SK-N-SH (cell line): ENCODE data around the gene CKS1B. TPM values are rescaled to one million over a fixed set of nuclear protein-coding genes. Genes with fewer than 3 reads are reported as not detected.

Experiments used
- CTCF ChIA-PET: fragments of 300-600, 350-600 bp; formaldehyde crosslinking; extraction: SDS; loops from one replicate; lab custom pipeline; 2021; lab: Yijun Ruan, JAX
- POLR2A ChIA-PET: fragments of 350-600 bp; sonication (Branson Sonifier 250); formaldehyde crosslinking; extraction: SDS; loops from one replicate; lab custom pipeline; 2020; ENCODE audit warnings: antibody characterized with exemption, inconsistent platforms; lab: Yijun Ruan, JAX
- DNase-seq: peaks from one replicate; pipeline ENCODE4 v3.0.0; 2012
- H2AFZ ChIP-seq: fragments of 200-600 bp; sonication (generic); 2 replicates; pipeline ENCODE4 v1.8.1; 2016; ENCODE audit warnings: antibody characterized with exemption, mild to moderate bottlenecking, low read depth
- H3F3A ChIP-seq: fragments of 200-600 bp; sonication (generic); replicated peaks from 2 replicates; pipeline ENCODE3; 2016; ENCODE audit warnings: antibody characterized with exemption, mild to moderate bottlenecking; ENCODE audit not compliant: insufficient read depth
- H3K27ac ChIP-seq, 2 experiments: fragments of 200-500 bp in 1 of 2; fragments of 200-600 bp in 1 of 2; sonication (Bioruptor generic) in 1 of 2; sonication (generic), shearing (Covaris generic) in 1 of 2; 2 replicates each; pipeline versions ENCODE4 v1.5.1 to v1.6.1; 2014 to 2016; ENCODE audit warnings: low read depth in 2 of 2, inconsistent platforms in 1 of 2, low read length in 1 of 2, mild to moderate bottlenecking in 1 of 2, mixed read lengths in 1 of 2
- H3K27me3 ChIP-seq: fragments of 200-600 bp; sonication (generic), shearing (Covaris generic); 2 replicates; pipeline ENCODE4 v1.6.1; 2016; ENCODE audit warnings: mixed run types; ENCODE audit not compliant: insufficient read depth
- H3K36me3 ChIP-seq, 2 experiments: fragments of 200-500 bp in 1 of 2; fragments of 200-600 bp in 1 of 2; sonication (Bioruptor generic) in 1 of 2; sonication (generic) in 1 of 2; replicated peaks in 1 of 2; 2 replicates each; pipeline versions ENCODE3 to v1.5.1; 2014 to 2016; ENCODE audit warnings: low read length in 1 of 2, mild to moderate bottlenecking in 1 of 2; ENCODE audit not compliant: insufficient read depth in 2 of 2, control insufficient read depth in 1 of 2
- H3K4me1 ChIP-seq, 2 experiments: fragments of 200-500 bp in 1 of 2; fragments of 200-600 bp in 1 of 2; sonication (Bioruptor generic) in 1 of 2; sonication (generic), shearing (Covaris generic) in 1 of 2; 2 replicates each; pipeline versions ENCODE4 v1.5.1 to v1.6.1; 2014 to 2016; ENCODE audit warnings: low read depth in 1 of 2, low read length in 1 of 2, mixed run types in 1 of 2; ENCODE audit not compliant: insufficient read depth in 2 of 2, control insufficient read depth in 1 of 2
- H3K4me2 ChIP-seq: fragments of 200-600 bp; sonication (generic), shearing (Covaris generic); 2 replicates; pipeline ENCODE4 v1.6.1; 2017; ENCODE audit warnings: mixed run types
- H3K4me3 ChIP-seq, 2 experiments: fragments of 200-500 bp in 1 of 2; fragments of 200-600 bp in 1 of 2; sonication (Bioruptor generic) in 1 of 2; sonication (generic), shearing (Covaris generic) in 1 of 2; 2 replicates each; pipeline versions ENCODE4 v1.5.1 to v1.8.1; 2014 to 2016; ENCODE audit warnings: low read depth in 2 of 2, inconsistent platforms in 1 of 2, low read length in 1 of 2, mild to moderate bottlenecking in 1 of 2, mixed read lengths in 1 of 2, moderate library complexity in 1 of 2
- H3K79me2 ChIP-seq: fragments of 200-600 bp; sonication (generic); 2 replicates; pipeline ENCODE4 v1.8.1; 2017; ENCODE audit warnings: mild to moderate bottlenecking; ENCODE audit not compliant: insufficient read depth
- H3K9ac ChIP-seq: fragments of 200-600 bp; sonication (generic); 2 replicates; pipeline ENCODE4 v1.6.1; 2017; ENCODE audit warnings: mixed run types
- H3K9me2 ChIP-seq: fragments of 200-600 bp; sonication (generic); 2 replicates; pipeline ENCODE4 v1.6.1; 2017; ENCODE audit warnings: mixed run types
- H3K9me3 ChIP-seq: fragments of 200-600 bp; sonication (generic); 2 replicates; pipeline ENCODE4 v1.6.1; 2017; ENCODE audit warnings: mixed run types, mild to moderate bottlenecking, moderate library complexity
- H4K20me1 ChIP-seq: fragments of 200-600 bp; sonication (generic); 2 replicates; pipeline ENCODE4 v1.6.1; 2017; ENCODE audit warnings: mild to moderate bottlenecking, mixed run types; ENCODE audit not compliant: insufficient read depth
- CHD2 ChIP-seq: fragments of 150-350 bp; IDR thresholded peaks from 2 replicates; pipeline ENCODE4 v1.6.1; 2018; ENCODE audit warnings: low read length; ENCODE audit not compliant: partially characterized antibody
- ELF1 ChIP-seq: IDR thresholded peaks from 2 replicates; pipeline ENCODE4 v1.4.0; 2012
- FOXJ3 ChIP-seq: sonication (generic); formaldehyde crosslinking; IDR thresholded peaks from 2 replicates; pipeline ENCODE4 v1.5.1; 2020; ENCODE audit warnings: mild to moderate bottlenecking, missing genetic modification reagents
- GABPA ChIP-seq: IDR thresholded peaks from 2 replicates; pipeline ENCODE4 v1.4.0; 2012; ENCODE audit warnings: low read depth, mild to moderate bottlenecking
- NFIC ChIP-seq: IDR thresholded peaks from 2 replicates; pipeline ENCODE4 v1.4.0; 2012; ENCODE audit warnings: borderline replicate concordance
- YY1 ChIP-seq: IDR thresholded peaks from 2 replicates; pipeline ENCODE4 v1.4.0; 2012; ENCODE audit warnings: low read depth, mild to moderate bottlenecking
- WGBS: methylation state at CpG from one replicate; pipeline ENCODE4 v1.1.6; 2017; ENCODE audit warnings: low lambda C conversion rate; 5-methylcytosine and 5-hydroxymethylcytosine counted together
- polyA plus RNA-seq, 3 experiments: library from polyadenylated mRNA; depleted of rRNA; stranded (reverse); fragments of >200 nt; gene quantifications; 2 replicates each; pipeline ENCODE4 v1.2.3, GENCODE V29; 2012
- TF ChIP-seq, protein P1 (sequence below): IDR thresholded peaks from 2 replicates; pipeline ENCODE4 v1.4.0; 2012; ENCODE audit warnings: low read depth, borderline replicate concordance
- TF ChIP-seq, protein P2 (sequence below): fragments of 150-350 bp; IDR thresholded peaks from 2 replicates; pipeline ENCODE4 v1.6.1; 2016; ENCODE audit warnings: mild to moderate bottlenecking, low read depth, low read length
- TF ChIP-seq, protein P3 (sequence below): fragments of 150-350 bp; IDR thresholded peaks from 2 replicates; pipeline ENCODE4 v1.6.1; 2017; ENCODE audit warnings: antibody characterized with exemption, low read length, low read depth, borderline replicate concordance
- TF ChIP-seq, protein P4 (sequence below): IDR thresholded peaks from 2 replicates; pipeline ENCODE4 v1.6.1; 2012; ENCODE audit warnings: mild to moderate bottlenecking, low read depth, low read length, moderate library complexity
- TF ChIP-seq, protein P5 (sequence below): IDR thresholded peaks from 2 replicates; pipeline ENCODE4 v1.4.0; 2012; ENCODE audit warnings: low read depth

The CKS1B gene
- polyA plus RNA-seq, 1 of the 3 experiments (the other 2 are of a cell fraction), result 308 TPM

GRCh38 chr1:154935749-154936554 lies 38.5 kb upstream of the CKS1B start:
- Histone ChIP-seq H2AFZ (peak overlapping the region; percentile 94), H3K9me3 (no peaks in the 10 kb centered on the region), H3K79me2 (peaks cover 12% of the 10 kb centered on the region; the same call in 1 of the 2 replicates), H4K20me1 (no peaks in the 10 kb centered on the region), H3K9ac (peak overlapping the region; percentile 90), H3K4me2 (peak overlapping the region; percentile 94), H3K27ac (peak overlapping the region; percentile 94 to 95; a peak in 3 of 4 replicates), H3K9me2 (no peaks in the 10 kb centered on the region), H3K36me3 (no peaks in the 10 kb centered on the region), H3K27me3 (no peaks in the 10 kb centered on the region), H3F3A (peaks cover 12% of the 10 kb centered on the region), H3K4me3 (peak overlapping the region; percentile 63 to 77), H3K4me1 (peaks cover 18 to 22% of the 10 kb centered on the region in 2 experiments; a peak in 3 of 4 replicates)
- 38% methylated on average over 27 of the region's 27 CpGs for WGBS
- ChIA-PET CTCF (interaction anchor here (0.6 to 6.6 kb wide), 23 partner anchors 8 to 456 kb away, joined by 3 to 34 read pairs (median 4); partner anchors contain the start of genes ADAM15 and PYGO2), POLR2A (interaction anchor here (0.6 to 2.1 kb wide), 6 partner anchors 10 to 57 kb away, joined by 3 to 5 read pairs (median 3); partner anchors contain the start of genes PBXIP1 and PYGO2)
- TF ChIP-seq CHD2 (no peak), ELF1 (no peak), FOXJ3 (CRISPR knock-in tag) (no peak), NFIC (no peak), YY1 (0 out of 2 replicates have a peak, but pooled peaks have one; percentile 57), GABPA (no peak)
- TF ChIP-seq, protein P1, sequence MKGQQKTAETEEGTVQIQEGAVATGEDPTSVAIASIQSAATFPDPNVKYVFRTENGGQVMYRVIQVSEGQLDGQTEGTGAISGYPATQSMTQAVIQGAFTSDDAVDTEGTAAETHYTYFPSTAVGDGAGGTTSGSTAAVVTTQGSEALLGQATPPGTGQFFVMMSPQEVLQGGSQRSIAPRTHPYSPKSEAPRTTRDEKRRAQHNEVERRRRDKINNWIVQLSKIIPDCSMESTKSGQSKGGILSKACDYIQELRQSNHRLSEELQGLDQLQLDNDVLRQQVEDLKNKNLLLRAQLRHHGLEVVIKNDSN, result peak; percentile 94
- TF ChIP-seq, protein P2, sequence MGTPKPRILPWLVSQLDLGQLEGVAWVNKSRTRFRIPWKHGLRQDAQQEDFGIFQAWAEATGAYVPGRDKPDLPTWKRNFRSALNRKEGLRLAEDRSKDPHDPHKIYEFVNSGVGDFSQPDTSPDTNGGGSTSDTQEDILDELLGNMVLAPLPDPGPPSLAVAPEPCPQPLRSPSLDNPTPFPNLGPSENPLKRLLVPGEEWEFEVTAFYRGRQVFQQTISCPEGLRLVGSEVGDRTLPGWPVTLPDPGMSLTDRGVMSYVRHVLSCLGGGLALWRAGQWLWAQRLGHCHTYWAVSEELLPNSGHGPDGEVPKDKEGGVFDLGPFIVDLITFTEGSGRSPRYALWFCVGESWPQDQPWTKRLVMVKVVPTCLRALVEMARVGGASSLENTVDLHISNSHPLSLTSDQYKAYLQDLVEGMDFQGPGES, result no peak
- TF ChIP-seq, protein P3, sequence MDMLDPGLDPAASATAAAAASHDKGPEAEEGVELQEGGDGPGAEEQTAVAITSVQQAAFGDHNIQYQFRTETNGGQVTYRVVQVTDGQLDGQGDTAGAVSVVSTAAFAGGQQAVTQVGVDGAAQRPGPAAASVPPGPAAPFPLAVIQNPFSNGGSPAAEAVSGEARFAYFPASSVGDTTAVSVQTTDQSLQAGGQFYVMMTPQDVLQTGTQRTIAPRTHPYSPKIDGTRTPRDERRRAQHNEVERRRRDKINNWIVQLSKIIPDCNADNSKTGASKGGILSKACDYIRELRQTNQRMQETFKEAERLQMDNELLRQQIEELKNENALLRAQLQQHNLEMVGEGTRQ, result peak; percentile 75
- TF ChIP-seq, protein P4, sequence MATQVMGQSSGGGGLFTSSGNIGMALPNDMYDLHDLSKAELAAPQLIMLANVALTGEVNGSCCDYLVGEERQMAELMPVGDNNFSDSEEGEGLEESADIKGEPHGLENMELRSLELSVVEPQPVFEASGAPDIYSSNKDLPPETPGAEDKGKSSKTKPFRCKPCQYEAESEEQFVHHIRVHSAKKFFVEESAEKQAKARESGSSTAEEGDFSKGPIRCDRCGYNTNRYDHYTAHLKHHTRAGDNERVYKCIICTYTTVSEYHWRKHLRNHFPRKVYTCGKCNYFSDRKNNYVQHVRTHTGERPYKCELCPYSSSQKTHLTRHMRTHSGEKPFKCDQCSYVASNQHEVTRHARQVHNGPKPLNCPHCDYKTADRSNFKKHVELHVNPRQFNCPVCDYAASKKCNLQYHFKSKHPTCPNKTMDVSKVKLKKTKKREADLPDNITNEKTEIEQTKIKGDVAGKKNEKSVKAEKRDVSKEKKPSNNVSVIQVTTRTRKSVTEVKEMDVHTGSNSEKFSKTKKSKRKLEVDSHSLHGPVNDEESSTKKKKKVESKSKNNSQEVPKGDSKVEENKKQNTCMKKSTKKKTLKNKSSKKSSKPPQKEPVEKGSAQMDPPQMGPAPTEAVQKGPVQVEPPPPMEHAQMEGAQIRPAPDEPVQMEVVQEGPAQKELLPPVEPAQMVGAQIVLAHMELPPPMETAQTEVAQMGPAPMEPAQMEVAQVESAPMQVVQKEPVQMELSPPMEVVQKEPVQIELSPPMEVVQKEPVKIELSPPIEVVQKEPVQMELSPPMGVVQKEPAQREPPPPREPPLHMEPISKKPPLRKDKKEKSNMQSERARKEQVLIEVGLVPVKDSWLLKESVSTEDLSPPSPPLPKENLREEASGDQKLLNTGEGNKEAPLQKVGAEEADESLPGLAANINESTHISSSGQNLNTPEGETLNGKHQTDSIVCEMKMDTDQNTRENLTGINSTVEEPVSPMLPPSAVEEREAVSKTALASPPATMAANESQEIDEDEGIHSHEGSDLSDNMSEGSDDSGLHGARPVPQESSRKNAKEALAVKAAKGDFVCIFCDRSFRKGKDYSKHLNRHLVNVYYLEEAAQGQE, result no peak
- TF ChIP-seq, protein P5, sequence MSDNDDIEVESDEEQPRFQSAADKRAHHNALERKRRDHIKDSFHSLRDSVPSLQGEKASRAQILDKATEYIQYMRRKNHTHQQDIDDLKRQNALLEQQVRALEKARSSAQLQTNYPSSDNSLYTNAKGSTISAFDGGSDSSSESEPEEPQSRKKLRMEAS, result no peak
- no peak for DNase-seq
